Cerebellar cortex (tissue), 1 donor: ENCODE measurements around the gene NLK.
"Not testable (repeated sequence)": the region's sequence is repeated elsewhere in the genome, so short reads cannot be mapped to it uniquely, and the experiment has no call there.

Experiments used
- DNase-seq: peaks from one replicate; pipeline ENCODE4 v3.0.0-alpha.2; 2015; ENCODE audit warnings: low spot score

NLK gene

GRCh38 chr17:28232966-28233870 is 190.7 kb downstream of the NLK start:
- DNase-seq, result not testable (repeated sequence)

- not testable (repeated sequence) for DNase-seq
These were observed 191.7 kb downstream of the NLK start for GRCh38 chr17:28233872-28234856.

GRCh38 chr17:28235066-28235700 is 192.7 kb downstream of the NLK start:
- not testable (repeated sequence) for DNase-seq

GRCh38 chr17:28236033-28236653 is 193.7 kb downstream of the NLK start:
- DNase-seq, result not testable (repeated sequence)

- DNase-seq, result not testable (repeated sequence)
These were observed 196.2 kb downstream of the NLK start for GRCh38 chr17:28238547-28239270.

- no peak for DNase-seq
These were observed 196.8 kb downstream of the NLK start for GRCh38 chr17:28239271-28239624.

GRCh38 chr17:28240688-28241340 is 198.3 kb downstream of the NLK start:
- DNase-seq, result no peak

- no peak for DNase-seq
These were observed 200.3 kb downstream of the NLK start for GRCh38 chr17:28242791-28243190.

- not testable (repeated sequence) for DNase-seq
These were observed 200.8 kb downstream of the NLK start for GRCh38 chr17:28243268-28243667.

- no peak for DNase-seq
These were observed 202.0 kb downstream of the NLK start for GRCh38 chr17:28244446-28244845.
